ENCODE data around the gene FAM72C. TPM values are rescaled to one million over a fixed set of nuclear protein-coding genes. Genes with fewer than 3 reads are reported as not detected.
"Not testable (repeated sequence)": the region's sequence is repeated elsewhere in the genome, so short reads cannot be mapped to it uniquely, and the experiment has no call there.

Gene FAM72C
- total and polyA plus RNA-seq, 10 of the 15 experiments (the other 5 are each of a cell fraction or from before 2014, with no cell fraction given): 1.9 to 21.4 (median 9.8) TPM

- POLR2A ChIA-PET; H3K4me2 ChIP-seq (ENCODE audit: control insufficient read depth, insufficient read depth); H3K27me3 ChIP-seq (replicated peaks in 1 of 2; ENCODE audit: control insufficient read depth in 2 of 2, insufficient read depth in 2 of 2, low read length in 1 of 2); SMC1A ChIA-PET (ENCODE audit: uncharacterized antibody, unreplicated experiment); H3K9me3 ChIP-seq (replicated peaks; ENCODE audit: control insufficient read depth, insufficient read depth, low read length); H4K20me1 ChIP-seq (ENCODE audit: control insufficient read depth, insufficient read depth); BruUV-seq (replicated peaks); in situ Hi-C loops (cut with MboI); FAIRE-seq; H3K36me3 ChIP-seq (ENCODE audit: control insufficient read depth in 2 of 2, insufficient read depth in 2 of 2, low read length in 1 of 2); RAD21 ChIA-PET (ENCODE audit: unreplicated experiment); ATAC-seq; H3K27ac ChIP-seq (ENCODE audit: control insufficient read depth, insufficient read depth); DNase-seq (ENCODE audit: low read depth, low spot score); H3K4me3 ChIP-seq; H2AFZ ChIP-seq (ENCODE audit: control insufficient read depth, low read depth, low read length); intact Hi-C loops (cut with micrococcal nuclease; ENCODE audit: unreplicated experiment); CTCF ChIA-PET; H3K79me2 ChIP-seq (ENCODE audit: control insufficient read depth, insufficient read depth, low read length); H3K9ac ChIP-seq (ENCODE audit: control insufficient read depth, insufficient read depth, low read length); H3K4me1 ChIP-seq (ENCODE audit: control insufficient read depth, insufficient read depth, low read length): not testable (repeated sequence)
- 0% methylated on average over 2 of the region's 8 CpGs for WGBS (ENCODE audit: insufficient coverage, insufficient replicate concordance, low lambda C conversion rate, missing lambda C conversion rate)
Observed at GRCh38 chr1:144015180-144015966, 43.6 kb upstream of the FAM72C start.

- H3K4me3 ChIP-seq; intact Hi-C loops (cut with micrococcal nuclease; ENCODE audit: unreplicated experiment); BruUV-seq (replicated peaks); SMC1A ChIA-PET (ENCODE audit: uncharacterized antibody, unreplicated experiment); H4K20me1 ChIP-seq (ENCODE audit: control insufficient read depth, insufficient read depth); FAIRE-seq; H3K4me1 ChIP-seq (ENCODE audit: control insufficient read depth, insufficient read depth, low read length); POLR2A ChIA-PET; H3K9me3 ChIP-seq (replicated peaks; ENCODE audit: control insufficient read depth, insufficient read depth, low read length); H2AFZ ChIP-seq (ENCODE audit: control insufficient read depth, low read depth, low read length); H3K9ac ChIP-seq (ENCODE audit: control insufficient read depth, insufficient read depth, low read length); H3K27me3 ChIP-seq (replicated peaks in 1 of 2; ENCODE audit: control insufficient read depth in 2 of 2, insufficient read depth in 2 of 2, low read length in 1 of 2); H3K27ac ChIP-seq (ENCODE audit: control insufficient read depth, insufficient read depth); RAD21 ChIA-PET (ENCODE audit: unreplicated experiment); H3K79me2 ChIP-seq (ENCODE audit: control insufficient read depth, insufficient read depth, low read length); DNase-seq (ENCODE audit: low read depth, low spot score); H3K36me3 ChIP-seq (ENCODE audit: control insufficient read depth in 2 of 2, insufficient read depth in 2 of 2, low read length in 1 of 2); H3K4me2 ChIP-seq (ENCODE audit: control insufficient read depth, insufficient read depth); ATAC-seq; in situ Hi-C loops (cut with MboI); CTCF ChIA-PET: not testable (repeated sequence)
- no CpG with 5 or more reads among the region's 3 CpGs for WGBS (ENCODE audit: insufficient coverage, insufficient replicate concordance, low lambda C conversion rate, missing lambda C conversion rate)
Observed at GRCh38 chr1:144014528-144014927, 42.7 kb upstream of the FAM72C start.

GRCh38 chr1:144014121-144014520 lies 42.3 kb upstream of the FAM72C start:
- H2AFZ ChIP-seq (ENCODE audit: control insufficient read depth, low read depth, low read length); H3K4me1 ChIP-seq (ENCODE audit: control insufficient read depth, insufficient read depth, low read length); RAD21 ChIA-PET (ENCODE audit: unreplicated experiment); H3K36me3 ChIP-seq (ENCODE audit: control insufficient read depth in 2 of 2, insufficient read depth in 2 of 2, low read length in 1 of 2); H3K9ac ChIP-seq (ENCODE audit: control insufficient read depth, insufficient read depth, low read length); H3K9me3 ChIP-seq (replicated peaks; ENCODE audit: control insufficient read depth, insufficient read depth, low read length); CTCF ChIA-PET; in situ Hi-C loops (cut with MboI); intact Hi-C loops (cut with micrococcal nuclease; ENCODE audit: unreplicated experiment); H4K20me1 ChIP-seq (ENCODE audit: control insufficient read depth, insufficient read depth); H3K27me3 ChIP-seq (replicated peaks in 1 of 2; ENCODE audit: control insufficient read depth in 2 of 2, insufficient read depth in 2 of 2, low read length in 1 of 2); H3K4me3 ChIP-seq; POLR2A ChIA-PET; H3K4me2 ChIP-seq (ENCODE audit: control insufficient read depth, insufficient read depth); SMC1A ChIA-PET (ENCODE audit: uncharacterized antibody, unreplicated experiment); H3K27ac ChIP-seq (ENCODE audit: control insufficient read depth, insufficient read depth); DNase-seq (ENCODE audit: low read depth, low spot score); ATAC-seq; H3K79me2 ChIP-seq (ENCODE audit: control insufficient read depth, insufficient read depth, low read length); BruUV-seq (replicated peaks); FAIRE-seq: not testable (repeated sequence)
- no CpG with 5 or more reads among the region's 4 CpGs for WGBS (ENCODE audit: insufficient coverage, insufficient replicate concordance, low lambda C conversion rate, missing lambda C conversion rate)

GRCh38 chr1:144012168-144012733 lies 40.5 kb upstream of the FAM72C start:
- BruUV-seq (replicated peaks); FAIRE-seq; H3K36me3 ChIP-seq (ENCODE audit: control insufficient read depth in 2 of 2, insufficient read depth in 2 of 2, low read length in 1 of 2); POLR2A ChIA-PET; H3K27me3 ChIP-seq (replicated peaks in 1 of 2; ENCODE audit: control insufficient read depth in 2 of 2, insufficient read depth in 2 of 2, low read length in 1 of 2); H3K27ac ChIP-seq (ENCODE audit: control insufficient read depth, insufficient read depth); RAD21 ChIA-PET (ENCODE audit: unreplicated experiment); CTCF ChIA-PET; H4K20me1 ChIP-seq (ENCODE audit: control insufficient read depth, insufficient read depth); in situ Hi-C loops (cut with MboI); H3K79me2 ChIP-seq (ENCODE audit: control insufficient read depth, insufficient read depth, low read length); H3K9ac ChIP-seq (ENCODE audit: control insufficient read depth, insufficient read depth, low read length); DNase-seq (ENCODE audit: low read depth, low spot score); H2AFZ ChIP-seq (ENCODE audit: control insufficient read depth, low read depth, low read length); intact Hi-C loops (cut with micrococcal nuclease; ENCODE audit: unreplicated experiment); H3K4me3 ChIP-seq; H3K4me1 ChIP-seq (ENCODE audit: control insufficient read depth, insufficient read depth, low read length); H3K4me2 ChIP-seq (ENCODE audit: control insufficient read depth, insufficient read depth); SMC1A ChIA-PET (ENCODE audit: uncharacterized antibody, unreplicated experiment); H3K9me3 ChIP-seq (replicated peaks; ENCODE audit: control insufficient read depth, insufficient read depth, low read length): not testable (repeated sequence)
- no CpG with 5 or more reads among the region's 4 CpGs for WGBS (ENCODE audit: insufficient coverage, insufficient replicate concordance, low lambda C conversion rate, missing lambda C conversion rate)
- ATAC-seq: peak; percentile 98

Data from GM12878 (cell line).